ENCODE data around the gene ZNF445.

ZNF445 gene

GRCh38 chr3:44396200-44397171, 81.0 kb downstream of the ZNF445 start:
- no peak for DNase-seq

GRCh38 chr3:44395714-44396113, 81.8 kb downstream of the ZNF445 start:
- no peak for DNase-seq

- no peak for DNase-seq
Measured at GRCh38 chr3:44392489-44392888, 85.0 kb downstream of the ZNF445 start.

GRCh38 chr3:44387404-44387803, 90.1 kb downstream of the ZNF445 start:
- no peak for DNase-seq

All from kidney glomerular epithelial cell (primary cell).